Prostate gland (tissue), 2 donors: ENCODE data around the gene LRBA. TPM values are rescaled to one million over a fixed set of nuclear protein-coding genes. Genes with fewer than 3 reads are reported as not detected.

Source experiments
- DNase-seq: peaks from one replicate; pipeline ENCODE4 v3.0.0-alpha.2; 2019; ENCODE audit warnings: low spot score
- H3K27ac ChIP-seq, 2 donors: fragments of 200-600 bp; sonication (generic); 2 replicates each; pipeline ENCODE4 v1.5.1; 2017 to 2019
- H3K27me3 ChIP-seq: fragments of 200-600 bp; sonication (generic); replicated peaks from 2 replicates; pipeline ENCODE4 v1.5.1; 2019; ENCODE audit not compliant: insufficient read depth
- H3K36me3 ChIP-seq, 2 donors: fragments of 200-600 bp; sonication (generic); 1 replicate in 1 of 2; 2 replicates in 1 of 2; pipeline versions ENCODE4 v1.5.1 to v1.8.1; 2017 to 2019
- H3K4me1 ChIP-seq: fragments of 200-600 bp; sonication (generic); replicated peaks from 2 replicates; pipeline ENCODE4 v1.5.1; 2019
- H3K4me3 ChIP-seq, 2 donors: fragments of 200-600 bp; sonication (generic); 2 replicates each; pipeline ENCODE4 v1.5.1; 2017 to 2019
- H3K9me3 ChIP-seq: fragments of 200-600 bp; sonication (generic); 2 replicates; pipeline ENCODE4 v1.5.1; 2017
- CTCF ChIP-seq, 4 experiments: fragments of 200-600 bp in 2 of 4; fragments of 450-650 bp in 2 of 4; sonication (generic) in 2 of 4; IDR thresholded peaks; 1 replicate in 3 of 4; 2 replicates in 1 of 4; pipeline ENCODE4 v1.5.1; 2016 to 2019; ENCODE audit warnings: antibody characterized with exemption in 4 of 4, mild to moderate bottlenecking in 2 of 4, moderate library complexity in 2 of 4
- POLR2A ChIP-seq: fragments of 450-650 bp; IDR thresholded peaks from one replicate; pipeline ENCODE4 v1.6.1; 2016; ENCODE audit warnings: antibody characterized with exemption, mild to moderate bottlenecking
- POLR2AphosphoS5 ChIP-seq: sonication (generic); formaldehyde crosslinking; IDR thresholded peaks from one replicate; pipeline ENCODE4 v1.6.1; 2017; ENCODE audit warnings: antibody characterized with exemption
- whole genome bisulfite sequencing: methylation state at CpG from one replicate; pipeline ENCODE4 v1.1.5; 2018; 5-methylcytosine and 5-hydroxymethylcytosine counted together
- intact Hi-C: fragments of 100-400 bp; cut with DNase I; formaldehyde crosslinking; loops from one replicate; pipeline ENCODE4 v1.14.2; 2022
- total RNA-seq, 2 donors: library from RNA; depleted of rRNA; stranded (reverse); fragments of >200 nt; gene quantifications; one replicate each; pipeline ENCODE4 v1.1.0, GENCODE V29; 2016

Gene LRBA
- total RNA-seq, 2 donors from 2014 or later, result 69.8 to 79.8 TPM

- intact Hi-C loops, result no loop called here
- no peaks in the 10 kb centered on the region for H3K9me3 ChIP-seq
- no peak for DNase-seq
- H3K27me3 ChIP-seq, result no peaks in the 10 kb centered on the region
- no peaks in the 10 kb centered on the region for H3K36me3 ChIP-seq
- H3K27ac ChIP-seq, result no peak overlapping the region
- TF ChIP-seq CTCF (IDR thresholded peaks at IDR 0.05), result no peak
- TF ChIP-seq POLR2AphosphoS5, result no peak
- no peak for TF ChIP-seq POLR2A
- H3K4me3 ChIP-seq, result no peak overlapping the region
- H3K4me1 ChIP-seq, result no peaks in the 10 kb centered on the region
These were observed 683.0 kb downstream of the LRBA start for GRCh38 chr4:150332086-150332485.

GRCh38 chr4:150329373-150329772 is 685.7 kb downstream of the LRBA start:
- Histone ChIP-seq H3K4me1 (no peaks in the 10 kb centered on the region), H3K27ac (no peak overlapping the region), H3K4me3 (no peak overlapping the region), H3K36me3 (no peaks in the 10 kb centered on the region), H3K27me3 (no peaks in the 10 kb centered on the region), H3K9me3 (no peaks in the 10 kb centered on the region)
- no peak for TF ChIP-seq POLR2A
- no peak for TF ChIP-seq POLR2AphosphoS5
- TF ChIP-seq CTCF (IDR thresholded peaks at IDR 0.05), result no peak
- intact Hi-C loops, result no loop called here
- DNase-seq, result no peak

- intact Hi-C loops, result no loop called here
- Histone ChIP-seq H3K27ac (no peak overlapping the region), H3K36me3 (no peaks in the 10 kb centered on the region), H3K4me3 (no peak overlapping the region), H3K27me3 (no peaks in the 10 kb centered on the region), H3K9me3 (no peaks in the 10 kb centered on the region), H3K4me1 (no peaks in the 10 kb centered on the region)
- WGBS, result 97% methylated on average over 2 of the region's 2 CpGs
- no peak for DNase-seq
- TF ChIP-seq POLR2A, result no peak
- TF ChIP-seq CTCF (IDR thresholded peaks at IDR 0.05), result no peak
- TF ChIP-seq POLR2AphosphoS5, result no peak
These were observed 686.6 kb downstream of the LRBA start for GRCh38 chr4:150328496-150328895.

GRCh38 chr4:150327262-150327780 is 687.8 kb downstream of the LRBA start:
- Histone ChIP-seq H3K36me3 (no peaks in the 10 kb centered on the region), H3K9me3 (no peaks in the 10 kb centered on the region), H3K27ac (no peak overlapping the region), H3K4me3 (no peak overlapping the region), H3K27me3 (no peaks in the 10 kb centered on the region), H3K4me1 (no peaks in the 10 kb centered on the region)
- 96% methylated on average over 3 of the region's 3 CpGs for WGBS
- intact Hi-C loops, result no loop called here
- TF ChIP-seq POLR2AphosphoS5 (no peak), POLR2A (no peak), CTCF (IDR thresholded peaks at IDR 0.05) (no peak)
- DNase-seq, result no peak

- H3K36me3 ChIP-seq, result no peaks in the 10 kb centered on the region
- TF ChIP-seq POLR2A, result no peak
- TF ChIP-seq CTCF (IDR thresholded peaks at IDR 0.05), result no peak
- TF ChIP-seq POLR2AphosphoS5, result no peak
- H3K27me3 ChIP-seq, result no peaks in the 10 kb centered on the region
- no peak for DNase-seq
- intact Hi-C loops, result no loop called here
- no peak overlapping the region for H3K27ac ChIP-seq
- 92% methylated on average over 2 of the region's 2 CpGs for WGBS
- H3K4me3 ChIP-seq, result no peak overlapping the region
- H3K4me1 ChIP-seq, result no peaks in the 10 kb centered on the region
- no peaks in the 10 kb centered on the region for H3K9me3 ChIP-seq
These were observed 689.2 kb downstream of the LRBA start for GRCh38 chr4:150325872-150326271.
